ENCODE results near the gene TST.

TST gene

DNA sequence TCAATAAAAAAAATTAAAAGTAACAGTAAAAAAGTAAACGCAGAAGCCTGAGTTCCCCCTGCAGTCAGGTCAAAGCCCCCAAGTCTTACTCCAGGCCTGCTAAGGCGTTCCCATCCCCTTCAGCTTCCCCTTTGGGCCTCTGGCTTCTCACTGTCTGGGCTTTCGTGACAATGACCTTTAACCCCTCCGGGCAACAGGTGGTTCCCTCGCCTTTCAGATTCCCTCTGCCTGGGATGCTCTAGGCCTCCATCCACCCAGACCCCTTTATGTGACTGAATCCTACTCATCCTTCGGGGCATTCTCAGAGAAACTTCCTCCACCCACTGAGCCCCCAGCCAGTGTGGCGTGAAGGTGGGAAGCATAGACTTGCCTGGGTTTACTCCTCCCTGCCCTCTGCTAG lies 8.3 kb upstream of the TST start:
- Histone ChIP-seq H3K9me3 (ENCODE audit: control insufficient read depth, low read length) (no peaks in the 10 kb centered on the region), H3K36me3 (ENCODE audit: control insufficient read depth, insufficient read depth, low read length, severe bottlenecking) (peaks cover 60% of the 10 kb centered on the region), H3K4me3 (ENCODE audit: low read length) (no peak overlapping the region), H3K27me3 (replicated peaks; ENCODE audit: control insufficient read depth, insufficient read depth, low read length) (no peaks in the 10 kb centered on the region), H3K4me1 (ENCODE audit: control insufficient read depth, insufficient read depth, low read length) (peaks cover 9% of the 10 kb centered on the region), H3K9ac (ENCODE audit: low read length) (no peak overlapping the region)
- no peak for DNase-seq (ENCODE audit: low read depth)

- Histone ChIP-seq H3K9me3 (ENCODE audit: control insufficient read depth, low read length) (no peaks in the 10 kb centered on the region), H3K4me1 (ENCODE audit: control insufficient read depth, insufficient read depth, low read length) (no peaks in the 10 kb centered on the region), H3K36me3 (ENCODE audit: control insufficient read depth, insufficient read depth, low read length, severe bottlenecking) (peaks cover 60% of the 10 kb centered on the region), H3K4me3 (ENCODE audit: low read length) (no peak overlapping the region), H3K27me3 (replicated peaks; ENCODE audit: control insufficient read depth, insufficient read depth, low read length) (no peaks in the 10 kb centered on the region), H3K9ac (ENCODE audit: low read length) (no peak overlapping the region)
- DNase-seq (ENCODE audit: low read depth) = no peak
Measured at GRCh38 chr22:37026325-37026724, 7.1 kb upstream of the TST start.

DNA sequence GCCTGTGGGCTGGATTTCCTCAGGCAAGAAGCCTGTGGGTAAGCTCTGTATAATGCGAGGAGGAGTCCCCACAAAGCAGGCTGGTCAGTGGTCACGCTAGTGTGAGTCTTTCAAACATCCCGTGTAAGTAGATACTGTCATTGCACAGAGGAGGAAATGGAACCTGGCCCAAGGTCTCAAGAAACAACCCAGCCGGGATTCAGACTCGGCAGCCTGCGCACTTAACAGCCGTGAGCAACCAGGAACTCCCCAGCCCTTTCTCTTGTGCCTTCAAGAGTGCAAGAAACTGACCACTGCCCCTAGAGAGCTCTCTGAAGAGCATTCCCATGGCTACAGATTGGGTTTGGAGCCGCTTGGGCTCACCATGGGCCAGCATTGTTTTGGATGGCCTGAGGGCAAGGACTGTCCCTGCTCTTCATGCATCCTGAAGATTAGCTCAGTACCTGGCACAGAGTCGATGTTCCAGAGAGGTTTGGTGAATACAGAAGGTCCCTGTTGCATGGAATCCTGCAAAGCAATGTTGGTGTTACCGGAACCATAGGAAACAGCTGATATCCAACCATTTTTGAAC lies 6.3 kb upstream of the TST start:
- no peak overlapping the region for H3K9ac ChIP-seq (ENCODE audit: low read length)
- peaks cover 59% of the 10 kb centered on the region for H3K36me3 ChIP-seq (ENCODE audit: control insufficient read depth, insufficient read depth, low read length, severe bottlenecking)
- H3K4me3 ChIP-seq (ENCODE audit: low read length) = no peak overlapping the region
- no peak for DNase-seq (ENCODE audit: low read depth)
- H3K9me3 ChIP-seq (ENCODE audit: control insufficient read depth, low read length) = no peaks in the 10 kb centered on the region
- H3K27me3 ChIP-seq (replicated peaks; ENCODE audit: control insufficient read depth, insufficient read depth, low read length) = no peaks in the 10 kb centered on the region
- H3K4me1 ChIP-seq (ENCODE audit: control insufficient read depth, insufficient read depth, low read length) = peaks cover 5% of the 10 kb centered on the region

GRCh38 chr22:37024339-37025157 lies 5.3 kb upstream of the TST start:
- Histone ChIP-seq H3K4me3 (ENCODE audit: low read length) (no peak overlapping the region), H3K36me3 (ENCODE audit: control insufficient read depth, insufficient read depth, low read length, severe bottlenecking) (peaks cover 49% of the 10 kb centered on the region), H3K9ac (ENCODE audit: low read length) (no peak overlapping the region), H3K9me3 (ENCODE audit: control insufficient read depth, low read length) (no peaks in the 10 kb centered on the region), H3K27me3 (replicated peaks; ENCODE audit: control insufficient read depth, insufficient read depth, low read length) (no peaks in the 10 kb centered on the region), H3K4me1 (ENCODE audit: control insufficient read depth, insufficient read depth, low read length) (peaks cover 10% of the 10 kb centered on the region)
- DNase-seq (ENCODE audit: low read depth) = no peak

DNA sequence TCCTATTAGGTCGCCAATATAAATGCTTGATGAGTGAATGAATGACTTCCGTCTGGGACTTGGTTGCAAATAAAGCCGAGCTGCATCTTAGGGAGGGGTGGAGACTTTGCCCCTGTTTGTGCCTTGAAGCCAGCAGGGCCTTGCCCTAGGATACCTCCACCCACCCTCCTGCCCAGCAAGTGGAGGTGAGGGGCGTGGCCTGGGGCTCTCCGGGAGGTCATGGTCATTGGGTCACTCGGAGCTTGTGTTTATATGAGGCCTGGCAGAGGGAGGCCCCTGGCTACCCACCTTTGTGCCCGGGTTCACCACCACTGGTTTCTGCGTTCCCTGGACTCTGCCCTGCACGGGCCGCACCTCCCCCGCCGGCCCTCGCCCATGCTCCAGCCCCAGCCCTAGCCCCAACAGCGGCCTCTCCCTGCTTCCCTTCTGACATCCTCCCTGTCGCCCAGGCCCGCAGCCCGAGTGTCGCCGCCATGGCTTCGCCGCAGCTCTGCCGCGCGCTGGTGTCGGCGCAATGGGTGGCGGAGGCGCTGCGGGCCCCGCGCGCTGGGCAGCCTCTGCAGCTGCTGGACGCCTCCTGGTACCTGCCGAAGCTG lies 4.6 kb upstream of the TST start:
- Histone ChIP-seq H3K4me1 (ENCODE audit: control insufficient read depth, insufficient read depth, low read length) (peaks cover 10% of the 10 kb centered on the region), H3K27me3 (replicated peaks; ENCODE audit: control insufficient read depth, insufficient read depth, low read length) (no peaks in the 10 kb centered on the region), H3K36me3 (ENCODE audit: control insufficient read depth, insufficient read depth, low read length, severe bottlenecking) (peaks cover 42% of the 10 kb centered on the region)

GRCh38 chr22:37022483-37023337 lies 3.5 kb upstream of the TST start:
- Histone ChIP-seq H3K9ac (ENCODE audit: low read length) (no peak overlapping the region), H3K36me3 (ENCODE audit: control insufficient read depth, insufficient read depth, low read length, severe bottlenecking) (peaks cover 42% of the 10 kb centered on the region), H3K27me3 (replicated peaks; ENCODE audit: control insufficient read depth, insufficient read depth, low read length) (no peaks in the 10 kb centered on the region), H3K9me3 (ENCODE audit: control insufficient read depth, low read length) (no peaks in the 10 kb centered on the region), H3K4me3 (ENCODE audit: low read length) (no peak overlapping the region), H3K4me1 (ENCODE audit: control insufficient read depth, insufficient read depth, low read length) (peaks cover 19% of the 10 kb centered on the region)
- no peak for DNase-seq (ENCODE audit: low read depth)

More for the DNA sequence above, 4.6 kb upstream of the TST start:
- H3K9ac ChIP-seq (ENCODE audit: low read length) = no peak overlapping the region
- no peaks in the 10 kb centered on the region for H3K9me3 ChIP-seq (ENCODE audit: control insufficient read depth, low read length)
- no peak overlapping the region for H3K4me3 ChIP-seq (ENCODE audit: low read length)
- DNase-seq (ENCODE audit: low read depth) = no peak

GRCh38 chr22:37021710-37022482 lies 2.6 kb upstream of the TST start:
- no peaks in the 10 kb centered on the region for H3K27me3 ChIP-seq (replicated peaks; ENCODE audit: control insufficient read depth, insufficient read depth, low read length)
- H3K36me3 ChIP-seq (ENCODE audit: control insufficient read depth, insufficient read depth, low read length, severe bottlenecking) = peaks cover 39% of the 10 kb centered on the region
- H3K4me1 ChIP-seq (ENCODE audit: control insufficient read depth, insufficient read depth, low read length) = peaks cover 27% of the 10 kb centered on the region
- no peak overlapping the region for H3K4me3 ChIP-seq (ENCODE audit: low read length)
- H3K9ac ChIP-seq (ENCODE audit: low read length) = no peak overlapping the region
- no peaks in the 10 kb centered on the region for H3K9me3 ChIP-seq (ENCODE audit: control insufficient read depth, low read length)
- peak; percentile 60 for DNase-seq (ENCODE audit: low read depth)

- H3K9me3 ChIP-seq (ENCODE audit: control insufficient read depth, low read length) = no peaks in the 10 kb centered on the region
- H3K27me3 ChIP-seq (replicated peaks; ENCODE audit: control insufficient read depth, insufficient read depth, low read length) = no peaks in the 10 kb centered on the region
- no peak for DNase-seq (ENCODE audit: low read depth)
- peaks cover 35% of the 10 kb centered on the region for H3K4me1 ChIP-seq (ENCODE audit: control insufficient read depth, insufficient read depth, low read length)
- H3K9ac ChIP-seq (ENCODE audit: low read length) = no peak overlapping the region
- no peak overlapping the region for H3K4me3 ChIP-seq (ENCODE audit: low read length)
- H3K36me3 ChIP-seq (ENCODE audit: control insufficient read depth, insufficient read depth, low read length, severe bottlenecking) = peaks cover 31% of the 10 kb centered on the region
Measured at GRCh38 chr22:37021041-37021440, 1.8 kb upstream of the TST start.

DNA sequence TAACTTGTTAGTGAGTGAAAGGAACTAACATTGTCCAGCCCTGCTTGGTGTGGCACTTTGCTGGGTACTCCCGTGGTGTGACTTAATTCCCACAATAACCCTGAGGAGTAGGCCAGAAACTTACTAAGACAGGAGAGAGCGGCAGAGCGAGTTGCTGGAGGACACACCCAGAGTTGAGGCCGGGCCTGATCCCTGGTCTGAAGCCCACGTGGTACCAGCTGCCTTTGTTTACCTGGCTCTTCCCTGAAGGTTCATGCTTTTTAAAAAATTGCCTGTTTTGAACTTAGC lies 889 bp upstream of the TST start:
- Histone ChIP-seq H3K4me3 (ENCODE audit: low read length) (peak overlapping the region; percentile 94), H3K4me1 (ENCODE audit: control insufficient read depth, insufficient read depth, low read length) (peaks cover 41% of the 10 kb centered on the region), H3K9me3 (ENCODE audit: control insufficient read depth, low read length) (no peaks in the 10 kb centered on the region), H3K9ac (ENCODE audit: low read length) (peak overlapping the region; percentile 95), H3K36me3 (ENCODE audit: control insufficient read depth, insufficient read depth, low read length, severe bottlenecking) (peaks cover 22% of the 10 kb centered on the region), H3K27me3 (replicated peaks; ENCODE audit: control insufficient read depth, insufficient read depth, low read length) (no peaks in the 10 kb centered on the region)
- peak; percentile 66 for DNase-seq (ENCODE audit: low read depth)

- Histone ChIP-seq H3K9me3 (ENCODE audit: control insufficient read depth, low read length) (no peaks in the 10 kb centered on the region), H3K4me3 (ENCODE audit: low read length) (peak overlapping the region; percentile 94), H3K36me3 (ENCODE audit: control insufficient read depth, insufficient read depth, low read length, severe bottlenecking) (peaks cover 11% of the 10 kb centered on the region), H3K9ac (ENCODE audit: low read length) (peak overlapping the region; percentile 95), H3K27me3 (replicated peaks; ENCODE audit: control insufficient read depth, insufficient read depth, low read length) (no peaks in the 10 kb centered on the region), H3K4me1 (ENCODE audit: control insufficient read depth, insufficient read depth, low read length) (peaks cover 52% of the 10 kb centered on the region)
- DNase-seq (ENCODE audit: low read depth) = peak; percentile 79
Measured at GRCh38 chr22:37018815-37019308, 385 bp downstream of the TST start.
